ENCODE results near the gene MBD4. TPM values are rescaled to one million over a fixed set of nuclear protein-coding genes. Genes with fewer than 3 reads are reported as not detected.

Gene MBD4
- total and polyA plus RNA-seq, 10 of the 15 experiments (the other 5 are each of a cell fraction or from before 2014, with no cell fraction given): 17.7 to 59.0 (median 49.0) TPM

DNA sequence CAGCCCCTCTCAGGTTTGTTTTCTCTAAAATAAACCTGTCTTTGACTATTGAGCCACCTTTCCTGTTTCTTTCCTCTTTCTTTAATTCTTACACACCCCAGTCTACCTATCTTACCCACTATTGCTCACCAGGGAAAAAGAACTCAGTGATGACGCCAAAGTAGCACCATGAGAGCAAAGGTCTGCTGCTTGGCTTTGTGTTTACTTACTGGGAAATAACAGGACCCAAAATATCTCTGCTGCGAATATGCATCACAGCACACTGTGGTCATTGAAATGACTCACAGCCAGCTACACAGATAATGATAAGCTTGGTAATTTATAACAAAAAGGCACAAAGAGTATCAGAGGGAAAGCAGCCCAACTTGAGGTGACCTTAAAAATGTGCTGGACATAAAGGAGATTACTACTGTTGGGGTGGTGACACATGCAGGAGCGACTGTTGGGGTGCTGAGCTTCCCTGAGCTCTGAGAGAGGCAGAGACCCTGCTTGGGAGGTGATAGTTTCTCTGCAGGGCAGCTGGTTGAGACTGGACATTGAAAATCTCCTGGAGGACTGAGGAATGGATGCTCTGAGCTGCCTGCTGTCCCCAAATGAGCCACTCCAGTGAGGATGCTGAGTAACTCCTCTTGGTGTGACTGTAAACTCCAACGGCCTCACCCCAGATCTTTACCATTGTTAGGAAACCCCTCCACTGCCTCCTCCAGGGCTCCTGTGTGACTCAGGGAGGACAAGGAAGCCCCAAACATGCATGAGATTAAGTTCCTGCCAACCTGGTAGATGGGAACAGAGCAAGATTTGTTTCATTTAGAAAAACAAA lies 25.9 kb downstream of the MBD4 start (continued):
- 0 out of 2 replicates have a peak, but pooled peaks have one; percentile 30 for TF ChIP-seq PML (IDR thresholded peaks at IDR 0.05; ENCODE audit: low read length)
- TF ChIP-seq IKZF2 (IDR thresholded peaks at IDR 0.05): peak; percentile 72 to 78; a peak in 3 of 4 replicates
- TF ChIP-seq NFIC (IDR thresholded peaks at IDR 0.05; ENCODE audit: low read depth, low read length): peak; percentile 75
- TF ChIP-seq BMI1 (IDR thresholded peaks at IDR 0.05; ENCODE audit: borderline replicate concordance): 0 out of 2 replicates have a peak, but pooled peaks have one; percentile 44
- TF ChIP-seq SMAD1 (IDR thresholded peaks at IDR 0.05; ENCODE audit: low read depth, partially characterized antibody): no peak
- no peak for TF ChIP-seq POLR2A (IDR thresholded peaks at IDR 0.05; ENCODE audit: low read depth, low read length)
- TF ChIP-seq ZNF217 (IDR thresholded peaks at IDR 0.05): 0 out of 2 replicates have a peak, but pooled peaks have one; percentile 49
- TF ChIP-seq PAX5 (IDR thresholded peaks at IDR 0.05; ENCODE audit: borderline replicate concordance, low read depth, low read length): peak; percentile 74; the same call in 1 of the 2 replicates
- TF ChIP-seq BACH1 (IDR thresholded peaks at IDR 0.05; ENCODE audit: borderline replicate concordance): no peak
- peak; percentile 92 for TF ChIP-seq MEF2A (IDR thresholded peaks at IDR 0.05; ENCODE audit: insufficient read depth, low read depth, low read length)
- peak; percentile 85 for TF ChIP-seq CREB1 (IDR thresholded peaks at IDR 0.05; ENCODE audit: low read depth)
- TF ChIP-seq, protein P1, sequence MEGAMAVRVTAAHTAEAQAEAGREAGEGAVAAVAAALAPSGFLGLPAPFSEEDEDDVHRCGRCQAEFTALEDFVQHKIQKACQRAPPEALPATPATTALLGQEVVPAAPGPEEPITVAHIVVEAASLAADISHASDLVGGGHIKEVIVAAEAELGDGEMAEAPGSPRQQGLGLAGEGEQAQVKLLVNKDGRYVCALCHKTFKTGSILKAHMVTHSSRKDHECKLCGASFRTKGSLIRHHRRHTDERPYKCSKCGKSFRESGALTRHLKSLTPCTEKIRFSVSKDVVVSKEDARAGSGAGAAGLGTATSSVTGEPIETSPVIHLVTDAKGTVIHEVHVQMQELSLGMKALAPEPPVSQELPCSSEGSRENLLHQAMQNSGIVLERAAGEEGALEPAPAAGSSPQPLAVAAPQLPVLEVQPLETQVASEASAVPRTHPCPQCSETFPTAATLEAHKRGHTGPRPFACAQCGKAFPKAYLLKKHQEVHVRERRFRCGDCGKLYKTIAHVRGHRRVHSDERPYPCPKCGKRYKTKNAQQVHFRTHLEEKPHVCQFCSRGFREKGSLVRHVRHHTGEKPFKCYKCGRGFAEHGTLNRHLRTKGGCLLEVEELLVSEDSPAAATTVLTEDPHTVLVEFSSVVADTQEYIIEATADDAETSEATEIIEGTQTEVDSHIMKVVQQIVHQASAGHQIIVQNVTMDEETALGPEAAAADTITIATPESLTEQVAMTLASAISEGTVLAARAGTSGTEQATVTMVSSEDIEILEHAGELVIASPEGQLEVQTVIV (IDR thresholded peaks at IDR 0.05; ENCODE audit: borderline replicate concordance, partially characterized antibody): no peak
- TF ChIP-seq TCF3 (IDR thresholded peaks at IDR 0.05; ENCODE audit: borderline replicate concordance, insufficient read depth, low read depth, low read length): no peak
- TF ChIP-seq NBN (IDR thresholded peaks at IDR 0.05): peak; percentile 83
- TF ChIP-seq BHLHE40 (IDR thresholded peaks at IDR 0.05; ENCODE audit: borderline replicate concordance in 1 of 2, low read depth in 2 of 2, low read length in 1 of 2): peak in 1 of 2 experiments; percentile 43; a peak in 1 of 4 replicates
- no peak for TF ChIP-seq CHD2 (IDR thresholded peaks at IDR 0.05; ENCODE audit: borderline replicate concordance, low read depth, low read length)
- no peak for TF ChIP-seq IRF3 (IDR thresholded peaks at IDR 0.05)
- no peak for TF ChIP-seq EZH2 (IDR thresholded peaks at IDR 0.05; ENCODE audit: borderline replicate concordance, control insufficient read depth, low read depth, low read length)
- no peak for TF ChIP-seq GATAD2B (conservative IDR thresholded peaks at IDR 0.05; ENCODE audit: low read depth)
- TF ChIP-seq IKZF1 (conservative IDR thresholded peaks at IDR 0.05): peak; percentile 74
- TF ChIP-seq TCF12 (IDR thresholded peaks at IDR 0.05; ENCODE audit: low read depth, low read length): no peak
- TF ChIP-seq MLLT1 (IDR thresholded peaks at IDR 0.05): no peak
- peak; percentile 27; the same call in 1 of the 2 replicates for TF ChIP-seq JUND (IDR thresholded peaks at IDR 0.05; ENCODE audit: low read depth, low read length)
- TF ChIP-seq, protein P2, sequence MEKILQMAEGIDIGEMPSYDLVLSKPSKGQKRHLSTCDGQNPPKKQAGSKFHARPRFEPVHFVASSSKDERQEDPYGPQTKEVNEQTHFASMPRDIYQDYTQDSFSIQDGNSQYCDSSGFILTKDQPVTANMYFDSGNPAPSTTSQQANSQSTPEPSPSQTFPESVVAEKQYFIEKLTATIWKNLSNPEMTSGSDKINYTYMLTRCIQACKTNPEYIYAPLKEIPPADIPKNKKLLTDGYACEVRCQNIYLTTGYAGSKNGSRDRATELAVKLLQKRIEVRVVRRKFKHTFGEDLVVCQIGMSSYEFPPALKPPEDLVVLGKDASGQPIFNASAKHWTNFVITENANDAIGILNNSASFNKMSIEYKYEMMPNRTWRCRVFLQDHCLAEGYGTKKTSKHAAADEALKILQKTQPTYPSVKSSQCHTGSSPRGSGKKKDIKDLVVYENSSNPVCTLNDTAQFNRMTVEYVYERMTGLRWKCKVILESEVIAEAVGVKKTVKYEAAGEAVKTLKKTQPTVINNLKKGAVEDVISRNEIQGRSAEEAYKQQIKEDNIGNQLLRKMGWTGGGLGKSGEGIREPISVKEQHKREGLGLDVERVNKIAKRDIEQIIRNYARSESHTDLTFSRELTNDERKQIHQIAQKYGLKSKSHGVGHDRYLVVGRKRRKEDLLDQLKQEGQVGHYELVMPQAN (conservative IDR thresholded peaks at IDR 0.05): no peak

Measured in GM12878 (cell line).